ENCODE data around the gene ECHDC3.

The ECHDC3 gene

DNA sequence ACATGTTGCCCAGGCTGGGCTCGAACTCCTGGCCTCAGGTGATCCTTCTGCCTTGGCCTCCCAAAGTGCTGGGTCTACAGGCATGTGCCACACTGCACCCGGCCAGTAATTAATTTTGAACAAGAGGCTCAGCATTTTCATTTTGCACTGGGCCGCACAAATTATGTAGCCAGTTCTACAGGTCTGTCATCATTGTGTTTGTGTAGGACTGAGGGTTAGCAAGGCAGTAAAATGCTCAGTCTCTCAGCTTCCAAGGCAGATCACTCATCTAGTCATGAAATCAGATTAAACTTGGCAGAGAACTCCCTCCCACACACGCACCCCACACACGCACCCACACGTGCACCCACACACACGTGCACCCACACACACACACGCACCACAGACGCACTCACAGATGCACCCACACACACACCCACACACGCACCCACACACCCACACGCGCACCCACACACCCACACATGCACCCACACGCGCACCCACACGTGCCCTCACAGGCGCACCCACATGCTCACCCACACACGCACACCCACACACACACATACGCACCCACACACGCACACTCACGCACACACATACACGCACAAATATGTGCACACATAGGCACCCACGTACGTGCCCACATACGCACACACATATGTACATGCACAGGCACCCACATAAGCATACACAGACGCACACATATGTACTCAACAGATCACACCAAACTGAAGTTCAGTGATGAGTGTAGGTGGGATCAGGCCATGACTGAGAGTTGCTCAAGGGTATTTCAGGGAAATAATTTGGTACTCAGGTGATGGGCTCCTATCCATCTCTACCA, 53.1 kb downstream of the ECHDC3 start:
- H3K4ac ChIP-seq (ENCODE audit: low read depth in 1 of 2, low read length in 2 of 2), result no peak overlapping the region
- peak overlapping the region; percentile 53 for H3K27ac ChIP-seq (ENCODE audit: low read length, poor library complexity, severe bottlenecking)
- H3K27me3 ChIP-seq (ENCODE audit: control insufficient read depth in 1 of 2, insufficient read depth in 1 of 2, low read length in 2 of 2), result peaks cover 0 to 15% of the 10 kb centered on the region in 2 experiments
- H3K79me1 ChIP-seq (replicated peaks; ENCODE audit: low read length, poor library complexity, severe bottlenecking), result no peaks in the 10 kb centered on the region
- no peak overlapping the region for H3K4me2 ChIP-seq (ENCODE audit: low read length, poor library complexity, severe bottlenecking)
- H3K4me1 ChIP-seq (ENCODE audit: control insufficient read depth, insufficient read depth, low read depth, low read length), result peaks cover 21% of the 10 kb centered on the region
- H2BK15ac ChIP-seq (ENCODE audit: low read depth, poor library complexity, severe bottlenecking), result no peak overlapping the region
- no peak for DNase-seq
- H3K23ac ChIP-seq (ENCODE audit: low read length in 2 of 2), result no peak overlapping the region
- H2BK120ac ChIP-seq (ENCODE audit: low read depth, low read length), result no peak overlapping the region
- no peak overlapping the region for H3K4me3 ChIP-seq (ENCODE audit: insufficient read depth in 1 of 2, low read depth in 1 of 2, low read length in 2 of 2)
- H3K18ac ChIP-seq (ENCODE audit: low read depth in 1 of 2, low read length in 2 of 2), result no peak overlapping the region
- H2BK5ac ChIP-seq (ENCODE audit: low read depth, low read length, poor library complexity, severe bottlenecking), result no peak overlapping the region
- H4K91ac ChIP-seq (ENCODE audit: low read length), result peak overlapping the region; percentile 5
- no peak overlapping the region for H3K9ac ChIP-seq (ENCODE audit: low read length)
- no peaks in the 10 kb centered on the region for H3K36me3 ChIP-seq (ENCODE audit: control insufficient read depth in 1 of 2, insufficient read depth in 2 of 2, low read depth in 1 of 2, low read length in 2 of 2)
- H3K14ac ChIP-seq (ENCODE audit: low read length in 2 of 2), result peak overlapping the region in 1 of 2 experiments; percentile 5
- no peak overlapping the region for H2BK12ac ChIP-seq (ENCODE audit: low read length in 2 of 2)
- H2AFZ ChIP-seq (ENCODE audit: low read depth, low read length), result no peak overlapping the region
- H2AK5ac ChIP-seq (ENCODE audit: low read length, severe bottlenecking), result peak overlapping the region; percentile 34
- no peak overlapping the region for H4K8ac ChIP-seq (ENCODE audit: low read length)
- H3K9me3 ChIP-seq (ENCODE audit: control insufficient read depth, low read length), result no peaks in the 10 kb centered on the region
- 92% methylated on average over 24 of the region's 25 CpGs for WGBS

GRCh38 chr10:11796474-11796873, 54.3 kb downstream of the ECHDC3 start:
- no peaks in the 10 kb centered on the region for H3K79me1 ChIP-seq (replicated peaks; ENCODE audit: low read length, poor library complexity, severe bottlenecking)
- no peak overlapping the region for H2BK15ac ChIP-seq (ENCODE audit: low read depth, poor library complexity, severe bottlenecking)
- H4K91ac ChIP-seq (ENCODE audit: low read length), result no peak overlapping the region
- H3K4me1 ChIP-seq (ENCODE audit: control insufficient read depth, insufficient read depth, low read depth, low read length), result peaks cover 21% of the 10 kb centered on the region
- peaks cover 0 to 4% of the 10 kb centered on the region in 2 experiments for H3K27me3 ChIP-seq (ENCODE audit: control insufficient read depth in 1 of 2, insufficient read depth in 1 of 2, low read length in 2 of 2)
- H3K36me3 ChIP-seq (ENCODE audit: control insufficient read depth in 1 of 2, insufficient read depth in 2 of 2, low read depth in 1 of 2, low read length in 2 of 2), result no peaks in the 10 kb centered on the region
- no peak overlapping the region for H3K14ac ChIP-seq (ENCODE audit: low read length in 2 of 2)
- no peak overlapping the region for H2BK120ac ChIP-seq (ENCODE audit: low read depth, low read length)
- no peak overlapping the region for H2BK5ac ChIP-seq (ENCODE audit: low read depth, low read length, poor library complexity, severe bottlenecking)
- no peak overlapping the region for H3K23ac ChIP-seq (ENCODE audit: low read length in 2 of 2)
- no peak overlapping the region for H3K4ac ChIP-seq (ENCODE audit: low read depth in 1 of 2, low read length in 2 of 2)
- H3K9ac ChIP-seq (ENCODE audit: low read length), result no peak overlapping the region
- no peak overlapping the region for H2BK12ac ChIP-seq (ENCODE audit: low read length in 2 of 2)
- H3K4me3 ChIP-seq (ENCODE audit: insufficient read depth in 1 of 2, low read depth in 1 of 2, low read length in 2 of 2), result no peak overlapping the region
- no peak overlapping the region for H3K18ac ChIP-seq (ENCODE audit: low read depth in 1 of 2, low read length in 2 of 2)
- DNase-seq, result no peak
- no peak overlapping the region for H2AFZ ChIP-seq (ENCODE audit: low read depth, low read length)
- 94% methylated on average over 2 of the region's 2 CpGs for WGBS
- peak overlapping the region; percentile 50 for H2AK5ac ChIP-seq (ENCODE audit: low read length, severe bottlenecking)
- H3K9me3 ChIP-seq (ENCODE audit: control insufficient read depth, low read length), result no peaks in the 10 kb centered on the region
- no peak overlapping the region for H4K8ac ChIP-seq (ENCODE audit: low read length)
- H3K4me2 ChIP-seq (ENCODE audit: low read length, poor library complexity, severe bottlenecking), result no peak overlapping the region
- no peak overlapping the region for H3K27ac ChIP-seq (ENCODE audit: low read length, poor library complexity, severe bottlenecking)

DNA sequence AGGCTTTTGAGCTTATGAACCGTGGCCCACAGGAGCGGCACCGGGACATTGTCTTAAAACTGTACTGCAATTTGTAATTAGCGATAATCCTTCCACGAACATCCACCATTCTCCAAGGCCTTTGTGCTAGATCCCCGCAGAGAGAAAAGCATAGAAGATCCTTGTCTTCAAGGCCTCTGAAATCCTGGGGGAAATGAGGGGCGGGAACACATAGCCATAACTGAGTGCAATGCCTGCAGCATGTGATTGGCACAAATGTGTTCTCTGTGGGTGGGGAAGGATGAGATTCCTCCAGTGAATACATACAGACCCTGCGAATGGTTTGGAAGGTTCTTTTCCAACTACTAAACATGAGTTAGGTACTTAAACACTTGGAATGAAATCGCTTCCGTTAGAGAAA, 55.1 kb downstream of the ECHDC3 start:
- Histone ChIP-seq H3K4me2 (ENCODE audit: low read length, poor library complexity, severe bottlenecking) (no peak overlapping the region), H3K36me3 (ENCODE audit: control insufficient read depth in 1 of 2, insufficient read depth in 2 of 2, low read depth in 1 of 2, low read length in 2 of 2) (no peaks in the 10 kb centered on the region), H3K23ac (ENCODE audit: low read length in 2 of 2) (no peak overlapping the region), H3K4ac (ENCODE audit: low read depth in 1 of 2, low read length in 2 of 2) (no peak overlapping the region), H2BK5ac (ENCODE audit: low read depth, low read length, poor library complexity, severe bottlenecking) (no peak overlapping the region), H3K4me1 (ENCODE audit: control insufficient read depth, insufficient read depth, low read depth, low read length) (peaks cover 21% of the 10 kb centered on the region), H3K79me1 (replicated peaks; ENCODE audit: low read length, poor library complexity, severe bottlenecking) (no peaks in the 10 kb centered on the region), H4K8ac (ENCODE audit: low read length) (no peak overlapping the region), H2AK5ac (ENCODE audit: low read length, severe bottlenecking) (no peak overlapping the region), H2AFZ (ENCODE audit: low read depth, low read length) (no peak overlapping the region), H3K9me3 (ENCODE audit: control insufficient read depth, low read length) (no peaks in the 10 kb centered on the region), H2BK15ac (ENCODE audit: low read depth, poor library complexity, severe bottlenecking) (no peak overlapping the region), H3K18ac (ENCODE audit: low read depth in 1 of 2, low read length in 2 of 2) (no peak overlapping the region), H3K4me3 (ENCODE audit: insufficient read depth in 1 of 2, low read depth in 1 of 2, low read length in 2 of 2) (no peak overlapping the region), H3K14ac (ENCODE audit: low read length in 2 of 2) (no peak overlapping the region), H2BK12ac (ENCODE audit: low read length in 2 of 2) (no peak overlapping the region), H2BK120ac (ENCODE audit: low read depth, low read length) (no peak overlapping the region), H3K9ac (ENCODE audit: low read length) (no peak overlapping the region), H3K27me3 (ENCODE audit: control insufficient read depth in 1 of 2, insufficient read depth in 1 of 2, low read length in 2 of 2) (no peaks in the 10 kb centered on the region), H3K27ac (ENCODE audit: low read length, poor library complexity, severe bottlenecking) (no peak overlapping the region), H4K91ac (ENCODE audit: low read length) (no peak overlapping the region)
- DNase-seq, result no peak
- WGBS, result 98% methylated on average over 10 of the region's 10 CpGs

DNA sequence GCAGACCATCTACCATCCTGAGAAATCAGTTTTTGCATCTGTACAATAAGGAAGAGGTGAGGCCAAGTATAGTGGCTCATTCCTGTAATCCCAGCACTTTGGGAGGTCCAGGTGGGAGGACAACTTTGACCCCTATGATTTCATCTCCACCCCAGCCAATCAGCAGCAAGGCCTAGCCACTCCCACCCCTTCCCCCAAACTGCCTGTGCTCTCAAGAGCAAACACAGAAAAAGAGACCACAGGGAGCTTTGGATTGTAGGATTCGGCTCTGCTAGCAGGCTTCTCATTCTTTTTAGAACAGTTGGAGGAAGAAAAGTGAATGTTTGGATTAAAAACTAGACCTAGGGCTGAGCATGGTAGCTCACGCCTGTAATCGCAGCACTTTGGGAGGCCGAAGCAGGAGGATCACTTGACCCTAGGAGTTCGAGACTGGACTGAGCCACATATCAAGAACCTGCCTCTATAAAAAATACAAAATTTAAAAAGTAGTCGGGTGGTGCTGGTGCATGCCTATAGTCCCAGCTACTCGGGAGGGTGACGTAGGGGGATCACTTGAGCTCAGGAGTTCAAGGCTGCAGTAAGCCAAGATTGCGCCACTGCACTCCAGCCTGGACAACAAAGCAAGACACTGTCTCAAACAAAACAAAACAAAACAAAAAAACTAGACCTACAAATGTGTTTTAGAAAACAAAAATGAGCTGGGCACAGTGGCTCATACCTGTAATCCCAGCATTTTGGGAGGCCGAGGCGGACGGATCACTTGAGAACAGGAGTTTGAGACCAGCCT, 55.9 kb downstream of the ECHDC3 start:
- no peaks in the 10 kb centered on the region for H3K79me1 ChIP-seq (replicated peaks; ENCODE audit: low read length, poor library complexity, severe bottlenecking)
- H3K4ac ChIP-seq (ENCODE audit: low read depth in 1 of 2, low read length in 2 of 2), result no peak overlapping the region
- WGBS, result 89% methylated on average over 10 of the region's 12 CpGs
- no peak overlapping the region for H2AFZ ChIP-seq (ENCODE audit: low read depth, low read length)
- H3K27me3 ChIP-seq (ENCODE audit: control insufficient read depth in 1 of 2, insufficient read depth in 1 of 2, low read length in 2 of 2), result no peaks in the 10 kb centered on the region
- H3K4me3 ChIP-seq (ENCODE audit: insufficient read depth in 1 of 2, low read depth in 1 of 2, low read length in 2 of 2), result no peak overlapping the region
- peak overlapping the region; percentile 29 for H2AK5ac ChIP-seq (ENCODE audit: low read length, severe bottlenecking)
- no peak overlapping the region for H3K4me2 ChIP-seq (ENCODE audit: low read length, poor library complexity, severe bottlenecking)
- no peak overlapping the region for H3K9ac ChIP-seq (ENCODE audit: low read length)
- H3K4me1 ChIP-seq (ENCODE audit: control insufficient read depth, insufficient read depth, low read depth, low read length), result peaks cover 21% of the 10 kb centered on the region
- H4K8ac ChIP-seq (ENCODE audit: low read length), result no peak overlapping the region
- H2BK120ac ChIP-seq (ENCODE audit: low read depth, low read length), result no peak overlapping the region
- no peak for DNase-seq
- H3K14ac ChIP-seq (ENCODE audit: low read length in 2 of 2), result no peak overlapping the region
- no peak overlapping the region for H3K27ac ChIP-seq (ENCODE audit: low read length, poor library complexity, severe bottlenecking)
- no peaks in the 10 kb centered on the region for H3K36me3 ChIP-seq (ENCODE audit: control insufficient read depth in 1 of 2, insufficient read depth in 2 of 2, low read depth in 1 of 2, low read length in 2 of 2)
- no peak overlapping the region for H2BK12ac ChIP-seq (ENCODE audit: low read length in 2 of 2)
- H3K9me3 ChIP-seq (ENCODE audit: control insufficient read depth, low read length), result no peaks in the 10 kb centered on the region
- no peak overlapping the region for H3K18ac ChIP-seq (ENCODE audit: low read depth in 1 of 2, low read length in 2 of 2)
- H4K91ac ChIP-seq (ENCODE audit: low read length), result no peak overlapping the region
- no peak overlapping the region for H3K23ac ChIP-seq (ENCODE audit: low read length in 2 of 2)
- H2BK5ac ChIP-seq (ENCODE audit: low read depth, low read length, poor library complexity, severe bottlenecking), result no peak overlapping the region
- H2BK15ac ChIP-seq (ENCODE audit: low read depth, poor library complexity, severe bottlenecking), result no peak overlapping the region
